Ovary (tissue), 3 donors: Measurements from ENCODE around the gene STX2.

ENCODE experiments used
- EP300 ChIP-seq: sonication (generic); formaldehyde crosslinking; IDR thresholded peaks from one replicate; pipeline ENCODE4 v1.6.1; 2017; ENCODE audit warnings: antibody characterized with exemption
- TF ChIP-seq, protein P1 (sequence below), 3 donors: fragments of 450-650 bp in 2 of 3; fragments of 200-600 bp in 1 of 3; IDR thresholded peaks; one replicate each; pipeline versions ENCODE4 v1.5.1 to v1.8.0; 2016 to 2022; ENCODE audit warnings: antibody characterized with exemption in 3 of 3, mild to moderate bottlenecking in 1 of 3
- donor health status: DM: no; HTN: no; CAD: no.

DNA sequence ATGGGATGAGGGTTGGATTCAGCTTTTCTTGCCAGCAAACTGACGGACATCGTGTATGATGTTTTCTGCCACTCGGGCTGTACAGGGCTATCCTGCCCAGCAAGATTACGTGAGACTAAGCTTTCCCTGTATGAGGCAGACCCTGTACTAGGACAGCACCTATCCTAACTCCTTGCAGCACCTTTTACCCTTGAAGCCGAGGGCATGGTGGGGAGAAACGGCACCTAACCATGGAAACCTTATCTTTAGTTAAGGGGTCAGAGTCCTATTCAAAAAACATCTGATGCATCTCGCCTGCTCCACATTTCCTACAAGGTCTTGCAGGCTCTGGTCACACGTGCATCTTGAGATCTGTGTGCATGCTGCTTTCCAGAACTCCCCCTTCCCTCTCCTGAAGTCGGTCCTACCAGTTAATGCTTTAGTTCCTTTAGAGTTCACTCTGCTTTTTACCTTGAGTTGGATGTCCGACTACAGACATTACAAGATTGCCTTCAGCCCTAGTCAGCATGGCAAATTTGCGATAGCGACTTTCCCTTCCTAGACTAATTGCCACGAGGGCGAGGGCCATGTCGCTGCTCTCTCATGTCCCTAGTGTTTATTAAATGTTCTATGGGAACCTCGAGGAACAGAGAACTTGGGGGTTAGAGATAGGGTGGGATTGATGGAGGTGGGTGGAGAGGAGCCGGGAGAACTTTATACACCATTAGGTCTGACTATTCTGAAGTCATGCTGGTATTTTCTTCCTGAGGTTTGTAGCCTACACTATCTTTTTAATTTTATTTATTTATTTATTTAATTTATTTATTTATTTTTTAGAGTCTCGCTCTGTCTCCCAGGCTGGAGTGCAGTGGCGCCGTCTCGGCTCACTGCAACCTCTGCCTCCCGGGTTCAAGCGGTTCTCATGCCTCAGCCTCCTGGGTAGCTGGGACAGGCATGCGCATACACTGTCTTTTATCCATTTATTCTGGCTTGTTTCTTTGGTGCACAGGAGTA, 39.4 kb upstream of the STX2 start:
- no peak for TF ChIP-seq EP300
- TF ChIP-seq, protein P1, sequence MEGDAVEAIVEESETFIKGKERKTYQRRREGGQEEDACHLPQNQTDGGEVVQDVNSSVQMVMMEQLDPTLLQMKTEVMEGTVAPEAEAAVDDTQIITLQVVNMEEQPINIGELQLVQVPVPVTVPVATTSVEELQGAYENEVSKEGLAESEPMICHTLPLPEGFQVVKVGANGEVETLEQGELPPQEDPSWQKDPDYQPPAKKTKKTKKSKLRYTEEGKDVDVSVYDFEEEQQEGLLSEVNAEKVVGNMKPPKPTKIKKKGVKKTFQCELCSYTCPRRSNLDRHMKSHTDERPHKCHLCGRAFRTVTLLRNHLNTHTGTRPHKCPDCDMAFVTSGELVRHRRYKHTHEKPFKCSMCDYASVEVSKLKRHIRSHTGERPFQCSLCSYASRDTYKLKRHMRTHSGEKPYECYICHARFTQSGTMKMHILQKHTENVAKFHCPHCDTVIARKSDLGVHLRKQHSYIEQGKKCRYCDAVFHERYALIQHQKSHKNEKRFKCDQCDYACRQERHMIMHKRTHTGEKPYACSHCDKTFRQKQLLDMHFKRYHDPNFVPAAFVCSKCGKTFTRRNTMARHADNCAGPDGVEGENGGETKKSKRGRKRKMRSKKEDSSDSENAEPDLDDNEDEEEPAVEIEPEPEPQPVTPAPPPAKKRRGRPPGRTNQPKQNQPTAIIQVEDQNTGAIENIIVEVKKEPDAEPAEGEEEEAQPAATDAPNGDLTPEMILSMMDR (IDR thresholded peaks at IDR 0.05) = no peak
